HG03469 (cell line): Measurements from ENCODE around the gene PRTFDC1.
"Not testable (repeated sequence)": the region's sequence is repeated elsewhere in the genome, so short reads cannot be mapped to it uniquely, and the experiment has no call there.

Experiments used
- ATAC-seq: cut with Tn5 transposase; IDR thresholded peaks from one replicate; pipeline ENCODE4 v1.9.1; 2021; ENCODE audit warnings: mild to moderate bottlenecking, moderate library complexity, moderate number of reproducible peaks; ENCODE audit not compliant: unreplicated experiment

The PRTFDC1 gene

GRCh38 chr10:24966962-24967481 is 14.6 kb upstream of the PRTFDC1 start:
- no peak for ATAC-seq

GRCh38 chr10:24965051-24965450 is 12.6 kb upstream of the PRTFDC1 start:
- ATAC-seq, result no peak

GRCh38 chr10:24963521-24964041 is 11.2 kb upstream of the PRTFDC1 start:
- no peak for ATAC-seq

GRCh38 chr10:24962995-24963394 is 10.6 kb upstream of the PRTFDC1 start:
- no peak for ATAC-seq

GRCh38 chr10:24961582-24961981 is 9.2 kb upstream of the PRTFDC1 start:
- no peak for ATAC-seq

GRCh38 chr10:24959382-24959730 is 7.0 kb upstream of the PRTFDC1 start:
- ATAC-seq, result no peak

GRCh38 chr10:24958721-24959381 is 6.4 kb upstream of the PRTFDC1 start:
- ATAC-seq, result no peak

GRCh38 chr10:24958091-24958720 is 5.8 kb upstream of the PRTFDC1 start:
- no peak for ATAC-seq

GRCh38 chr10:24957624-24958051 is 5.2 kb upstream of the PRTFDC1 start:
- not testable (repeated sequence) for ATAC-seq

- ATAC-seq, result no peak
Observed at GRCh38 chr10:24953675-24954074, 1.3 kb upstream of the PRTFDC1 start.

GRCh38 chr10:24952707-24953645 is 570 bp upstream of the PRTFDC1 start:
- ATAC-seq, result no peak

- no peak for ATAC-seq
Observed at GRCh38 chr10:24951201-24952142, 934 bp downstream of the PRTFDC1 start.

- ATAC-seq, result no peak
Observed at GRCh38 chr10:24950439-24950838, 2.0 kb downstream of the PRTFDC1 start.

GRCh38 chr10:24949616-24950015 is 2.8 kb downstream of the PRTFDC1 start:
- ATAC-seq, result no peak

- peak; percentile 62 for ATAC-seq
Observed at GRCh38 chr10:24947304-24948097, 4.9 kb downstream of the PRTFDC1 start.

GRCh38 chr10:24944512-24945255 is 7.7 kb downstream of the PRTFDC1 start:
- ATAC-seq, result no peak

- no peak for ATAC-seq
Observed at GRCh38 chr10:24938525-24938924, 13.9 kb downstream of the PRTFDC1 start.

- ATAC-seq, result no peak
Observed at GRCh38 chr10:24938076-24938475, 14.3 kb downstream of the PRTFDC1 start.
